GM18868 (cell line): ENCODE measurements around the gene DNASE1L3.

ENCODE experiments used
- ATAC-seq: cut with Tn5 transposase; IDR thresholded peaks from one replicate; pipeline ENCODE4 v1.9.1; 2021; ENCODE audit warnings: mild to moderate bottlenecking, moderate library complexity; ENCODE audit not compliant: unreplicated experiment

DNASE1L3 gene

DNA sequence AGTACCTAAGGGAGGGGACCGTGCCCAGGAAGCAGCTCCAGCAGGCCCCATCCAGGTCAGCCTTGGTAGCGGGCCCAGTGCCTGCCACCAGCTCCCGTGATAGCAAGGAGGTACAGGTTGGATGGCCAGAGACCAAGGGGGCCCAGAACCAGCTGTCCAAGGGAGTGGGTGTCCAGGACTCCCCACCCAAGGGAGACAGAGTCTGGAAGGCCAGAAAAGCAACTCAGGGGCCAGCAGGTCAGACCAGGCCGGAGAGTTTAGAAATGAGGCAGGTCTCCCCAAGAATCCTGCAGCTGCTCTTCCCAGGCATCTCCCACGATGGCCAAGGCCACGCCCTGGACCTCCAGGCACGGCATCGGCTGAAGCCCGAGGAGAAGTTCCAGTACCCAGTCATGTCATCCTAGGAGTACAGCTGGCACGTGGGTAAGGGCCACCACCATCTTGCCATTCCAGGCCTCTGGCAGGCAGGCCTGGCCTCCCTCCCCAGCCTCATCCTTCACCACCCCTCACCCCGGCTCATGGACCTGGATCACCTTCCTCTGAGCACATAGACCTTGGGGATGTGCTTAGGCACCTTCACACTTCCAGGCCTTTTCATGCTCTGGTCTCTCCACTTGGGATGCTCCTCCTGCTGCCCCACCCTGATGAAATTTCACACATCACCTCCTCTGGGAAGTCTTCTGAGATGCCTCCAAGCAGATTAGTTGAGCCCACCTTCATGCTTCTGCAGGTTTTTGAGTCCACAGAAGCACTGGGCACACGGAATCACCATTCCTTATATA lies 30.5 kb downstream of the DNASE1L3 start:
- no peak for ATAC-seq

DNA sequence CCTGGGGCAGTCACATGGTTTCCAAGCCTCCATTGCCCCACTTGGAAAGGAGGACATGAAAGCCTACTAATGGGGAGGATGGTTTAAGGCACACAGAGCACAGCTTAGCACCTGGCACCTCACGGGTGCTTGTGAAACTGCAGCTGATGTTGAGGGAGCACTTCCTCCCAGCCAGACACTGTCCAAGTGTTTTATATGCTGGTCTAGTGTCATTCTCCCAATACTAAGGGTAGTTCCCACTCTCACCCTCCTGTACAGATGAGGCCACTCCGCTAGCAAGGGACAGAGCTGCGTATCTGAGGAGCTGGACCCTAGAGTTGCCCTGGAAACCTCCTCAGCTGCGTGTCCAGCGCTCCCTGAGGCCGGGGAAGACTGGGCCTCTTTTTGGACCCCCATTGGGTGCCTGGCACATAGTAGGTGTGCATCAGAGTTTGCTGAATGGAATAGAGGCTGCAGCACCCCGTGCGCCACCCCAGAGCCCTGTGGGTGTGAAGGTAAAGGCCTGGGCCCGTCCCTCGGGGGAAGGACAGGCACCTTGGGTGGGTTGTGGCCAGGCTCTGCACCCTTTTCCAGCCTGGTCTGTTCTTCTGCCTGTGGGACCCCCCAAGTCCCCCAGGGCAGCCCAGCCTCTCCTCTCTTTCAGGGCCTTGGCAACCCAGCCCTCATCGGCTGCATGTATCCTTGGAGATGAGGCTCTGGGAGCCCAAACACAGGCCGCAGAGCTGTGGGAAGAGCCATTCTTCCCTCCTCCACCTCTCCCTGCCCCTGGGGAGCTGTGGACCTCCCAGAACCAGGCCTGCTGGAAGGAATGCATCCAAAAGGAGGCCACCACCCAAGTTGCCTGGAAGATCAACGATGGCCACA lies 31.3 kb downstream of the DNASE1L3 start:
- ATAC-seq = no peak

DNA sequence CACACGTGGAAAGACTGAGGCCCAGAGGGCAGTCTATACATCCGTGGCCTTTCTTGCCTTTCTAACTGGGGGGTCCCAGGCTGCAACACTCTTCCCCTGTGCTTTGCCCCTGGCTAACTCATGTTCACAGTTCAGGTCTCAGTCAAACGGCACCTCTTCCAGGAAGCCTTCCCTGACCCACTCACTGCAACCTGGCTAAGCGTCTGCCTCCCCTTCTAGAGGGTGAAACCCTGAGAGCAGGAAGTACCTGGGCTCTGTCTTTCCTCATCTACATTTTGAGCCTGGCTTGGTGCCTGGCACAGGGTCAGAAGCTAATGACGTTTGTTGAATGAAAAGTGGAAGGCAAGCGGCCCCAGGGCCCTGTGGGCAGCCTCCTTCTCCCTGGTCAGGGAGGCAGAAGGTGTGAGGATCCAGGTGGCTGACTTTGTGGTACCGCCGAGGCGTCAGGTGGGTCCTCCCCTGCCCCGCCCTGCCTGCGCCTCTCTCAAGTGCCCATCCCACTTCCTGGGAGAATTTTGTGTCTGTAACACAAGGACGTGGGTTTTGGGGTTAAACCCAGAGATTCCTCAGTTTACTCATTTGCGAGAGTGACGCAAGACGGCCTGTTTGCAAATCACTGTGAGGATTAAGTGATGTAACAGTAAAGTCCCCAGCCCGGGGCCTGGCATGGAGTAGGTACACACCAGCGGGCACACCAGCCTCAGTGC lies 32.1 kb downstream of the DNASE1L3 start:
- no peak for ATAC-seq

DNA sequence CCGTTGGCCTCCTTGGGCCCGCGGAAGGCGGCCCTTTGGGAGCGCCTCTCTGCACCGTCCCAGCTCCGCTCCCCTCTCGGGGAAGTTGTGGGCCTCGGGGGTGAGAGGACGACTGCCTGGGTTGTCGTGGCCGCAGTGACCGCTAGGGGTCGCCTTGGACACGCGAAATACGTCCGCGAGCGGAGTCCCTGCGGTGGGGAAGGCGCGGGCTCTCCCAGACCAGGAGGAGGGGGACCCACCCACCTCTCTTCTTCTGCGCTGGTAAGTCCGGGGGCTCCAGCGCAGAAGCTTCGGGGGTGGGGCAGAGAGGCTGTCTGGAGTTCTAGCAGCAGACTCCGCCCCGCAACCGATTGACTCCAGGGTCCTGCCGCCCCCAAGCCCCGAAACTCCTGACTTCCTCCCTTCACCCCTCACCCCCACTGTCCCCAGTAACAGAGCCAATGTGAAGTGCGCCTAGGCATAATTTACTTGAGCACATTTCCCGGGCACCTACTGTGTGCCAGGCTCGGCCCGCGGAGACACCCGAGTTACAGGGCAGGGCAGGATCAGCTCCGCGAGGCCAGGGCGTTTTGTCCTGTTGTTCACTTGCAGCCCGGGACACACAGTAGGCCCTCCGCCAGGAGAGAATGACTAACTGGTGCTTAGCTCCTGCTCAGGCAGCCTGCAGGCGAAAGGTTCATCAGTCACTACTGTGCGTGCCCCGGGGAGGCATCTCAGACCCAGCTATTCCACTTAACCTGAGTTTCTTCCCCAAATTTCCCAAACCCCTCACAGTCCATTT lies 32.8 kb downstream of the DNASE1L3 start:
- ATAC-seq = peak; percentile 82

GRCh38 chr3:58176827-58177489 lies 33.8 kb downstream of the DNASE1L3 start:
- no peak for ATAC-seq

DNA sequence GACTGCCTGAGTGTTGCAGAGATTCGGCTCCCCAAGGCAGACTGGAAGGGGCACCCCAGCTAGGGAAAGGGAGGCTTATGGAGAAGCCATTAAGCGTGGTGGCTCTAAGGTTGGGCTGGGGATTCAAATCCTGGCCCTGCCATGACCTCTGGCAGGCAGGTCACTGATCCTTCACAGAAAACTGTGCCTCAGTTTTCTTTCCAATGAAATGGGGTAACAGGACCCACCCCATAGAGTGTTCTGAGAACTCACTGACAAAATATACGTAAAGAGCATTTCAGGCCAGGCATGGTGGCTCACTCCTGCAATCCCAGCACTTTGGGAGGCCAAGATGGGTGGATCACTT lies 34.6 kb downstream of the DNASE1L3 start:
- ATAC-seq = no peak

- ATAC-seq = no peak
Measured at GRCh38 chr3:58175437-58176184, 35.2 kb downstream of the DNASE1L3 start.

GRCh38 chr3:58175187-58175436 lies 35.7 kb downstream of the DNASE1L3 start:
- ATAC-seq = no peak

- ATAC-seq = peak; percentile 47
Measured at GRCh38 chr3:58173669-58174398, 36.9 kb downstream of the DNASE1L3 start.

DNA sequence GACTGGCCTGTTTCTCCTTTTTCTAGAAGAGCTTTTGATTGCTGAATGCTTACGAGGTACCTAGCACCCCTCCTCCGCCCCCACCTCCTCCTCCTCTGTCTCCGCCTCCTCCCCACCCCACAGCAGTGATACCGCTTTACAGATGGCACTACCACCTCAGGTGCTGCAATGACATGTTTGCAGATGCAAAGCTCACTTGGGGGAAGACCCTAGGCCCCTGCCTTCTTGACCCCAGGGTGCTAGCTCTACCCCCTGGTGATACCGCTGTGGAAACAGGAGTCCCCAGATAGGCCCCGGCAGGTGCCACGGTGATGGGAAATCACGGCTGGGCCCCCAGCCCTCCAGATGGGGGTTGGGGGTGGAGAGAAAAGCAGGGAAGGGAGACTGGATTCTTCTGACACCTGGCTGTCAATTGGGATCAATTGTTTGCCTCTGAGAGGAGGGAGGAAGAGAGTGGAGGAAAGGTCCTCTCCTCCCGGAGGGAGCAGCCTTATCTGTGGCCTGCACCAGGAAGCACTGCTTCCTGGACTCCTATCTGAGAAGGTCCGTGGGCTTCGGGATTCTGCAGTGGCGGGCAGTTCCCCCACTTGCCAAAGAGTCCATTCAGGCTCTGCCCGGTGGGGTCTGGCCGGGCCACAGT lies 37.6 kb downstream of the DNASE1L3 start:
- no peak for ATAC-seq

GRCh38 chr3:58171126-58171525 lies 39.6 kb downstream of the DNASE1L3 start:
- ATAC-seq = no peak

- no peak for ATAC-seq
Measured at GRCh38 chr3:58170376-58170775, 40.4 kb downstream of the DNASE1L3 start.

GRCh38 chr3:58169371-58169770 lies 41.4 kb downstream of the DNASE1L3 start:
- no peak for ATAC-seq

- no peak for ATAC-seq
Measured at GRCh38 chr3:58168498-58168897, 42.3 kb downstream of the DNASE1L3 start.

DNA sequence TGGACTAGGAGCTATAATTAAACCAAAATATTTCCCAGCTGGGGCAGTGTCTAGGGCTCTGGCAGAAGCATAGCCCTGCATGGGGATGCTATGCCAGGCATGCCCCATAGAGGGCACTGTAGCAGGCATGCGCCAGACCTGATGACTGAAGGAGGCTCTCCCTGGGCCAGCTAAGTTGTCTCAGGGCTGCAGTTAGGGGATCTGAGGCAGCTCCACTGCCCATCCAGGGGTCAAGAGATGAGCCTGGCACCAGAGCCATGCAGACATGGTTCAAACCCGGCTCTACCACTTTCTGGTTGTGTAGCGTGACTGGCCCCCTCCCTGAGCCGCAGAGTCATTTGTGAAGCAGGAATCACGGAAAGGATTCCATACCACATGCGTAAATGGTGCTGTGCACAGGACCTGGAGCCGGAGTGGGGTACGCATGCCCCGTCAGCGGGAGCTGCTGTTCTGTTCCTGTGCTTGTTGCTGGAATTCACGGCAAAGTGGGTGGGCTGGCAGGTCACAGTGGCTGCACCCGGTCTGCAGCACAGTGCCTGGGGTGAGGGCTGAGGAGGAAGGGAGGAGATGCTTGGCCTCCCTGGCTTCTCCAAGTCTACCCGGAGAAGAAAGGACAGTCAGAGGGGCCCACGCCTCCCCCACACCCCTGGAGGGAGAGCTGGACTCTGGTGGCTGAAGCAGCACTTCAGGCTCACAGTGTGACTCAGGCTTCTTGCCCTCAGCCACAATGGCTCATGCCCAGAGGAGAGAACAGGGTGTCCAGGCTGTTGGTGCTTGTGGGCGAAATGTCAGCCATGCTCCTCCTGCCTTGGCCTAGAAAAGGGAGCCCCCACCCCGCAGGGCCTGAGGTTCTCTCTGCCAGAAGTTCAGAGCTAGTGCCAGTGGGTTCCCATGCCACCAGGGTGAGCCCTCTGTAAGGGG lies 43.1 kb downstream of the DNASE1L3 start:
- peak; percentile 80 for ATAC-seq

- no peak for ATAC-seq
Measured at GRCh38 chr3:58164906-58165821, 45.6 kb downstream of the DNASE1L3 start.
